Fibroblast of peridontal ligament (primary cell): ENCODE data around the gene SPEM3.
A peak's percentile ranks its signal among the peaks of the same experiment; 100 is the strongest.
"Not testable (repeated sequence)": the region's sequence is repeated elsewhere in the genome, so short reads cannot be mapped to it uniquely, and the experiment has no call there.

Experiments used
- DNase-seq: peaks from one replicate; pipeline ENCODE4 v3.0.0-alpha.2; 2010; ENCODE audit errors: extremely low read depth

The SPEM3 gene

GRCh38 chr17:7471729-7472128, 43.1 kb downstream of the SPEM3 start:
- DNase-seq: no peak

DNA sequence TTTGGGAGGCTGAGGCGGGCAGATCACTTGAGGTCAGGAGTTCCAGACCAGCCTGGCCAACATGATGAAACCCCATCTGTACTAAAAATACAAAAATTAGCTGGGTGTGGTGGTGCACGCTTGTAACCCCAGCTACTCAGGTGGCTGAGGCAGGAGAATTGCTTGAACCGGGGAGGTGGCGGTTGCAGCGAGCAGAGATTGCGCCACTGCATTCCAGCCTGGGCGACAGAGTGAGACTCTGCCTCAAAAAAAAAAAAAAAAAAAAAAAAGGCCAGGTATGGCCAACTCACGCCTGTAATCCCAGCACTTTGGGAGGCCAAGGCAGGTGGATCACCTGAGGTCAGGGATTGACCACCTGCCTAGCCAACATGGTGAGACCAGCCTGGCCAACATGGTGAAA, 46.1 kb downstream of the SPEM3 start:
- DNase-seq: not testable (repeated sequence)

DNA sequence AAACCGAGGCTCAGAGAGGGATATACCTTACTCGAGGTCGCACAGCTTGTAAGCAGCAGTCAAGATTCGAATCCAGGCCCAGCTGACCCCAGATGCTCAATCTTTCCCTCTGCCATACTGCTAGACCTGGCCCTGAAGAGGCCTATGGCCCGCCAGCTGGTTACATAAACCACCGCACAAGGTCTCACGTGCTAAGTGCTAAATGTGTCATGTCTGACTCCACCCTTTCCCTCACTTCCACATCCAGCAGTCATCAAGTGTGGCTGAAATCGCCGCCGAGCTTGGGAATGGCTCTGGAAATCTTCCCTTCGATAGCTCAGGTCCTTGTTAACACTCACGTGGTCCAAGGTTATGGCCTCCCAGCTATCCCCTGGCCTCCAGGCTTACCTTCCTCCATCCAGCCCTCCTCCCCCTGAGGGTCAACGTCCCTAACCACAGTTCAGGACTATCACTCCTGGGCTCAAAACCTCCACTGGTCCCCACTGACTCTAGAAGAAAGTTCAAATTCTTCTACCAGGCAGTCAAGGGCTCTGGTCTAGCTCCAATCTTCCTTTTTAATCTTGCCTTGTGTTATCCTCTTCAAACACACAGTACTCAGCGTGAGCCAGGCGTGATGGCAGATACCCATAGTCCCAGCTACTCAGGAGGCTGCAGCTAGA, 47.2 kb downstream of the SPEM3 start:
- DNase-seq: no peak

DNA sequence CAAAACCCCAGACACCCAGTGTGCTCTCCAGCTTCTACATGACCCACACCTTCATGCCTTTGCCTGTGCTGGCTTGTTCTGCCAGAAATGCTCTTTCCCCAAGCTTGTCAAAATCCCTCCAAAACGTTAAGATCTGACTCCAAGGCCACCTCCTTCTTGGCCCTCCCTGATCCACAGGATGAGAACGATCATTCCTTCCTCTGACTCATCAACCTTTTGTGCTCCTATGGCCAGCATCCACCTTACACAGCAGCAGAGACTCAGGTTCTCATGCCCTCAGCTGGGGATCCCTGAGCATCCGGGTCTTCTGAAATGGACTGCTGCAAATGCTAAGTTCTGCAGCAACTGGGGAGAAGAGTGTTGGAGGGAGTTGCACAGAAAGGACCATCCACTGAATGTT, 47.8 kb downstream of the SPEM3 start:
- DNase-seq: no peak

DNA sequence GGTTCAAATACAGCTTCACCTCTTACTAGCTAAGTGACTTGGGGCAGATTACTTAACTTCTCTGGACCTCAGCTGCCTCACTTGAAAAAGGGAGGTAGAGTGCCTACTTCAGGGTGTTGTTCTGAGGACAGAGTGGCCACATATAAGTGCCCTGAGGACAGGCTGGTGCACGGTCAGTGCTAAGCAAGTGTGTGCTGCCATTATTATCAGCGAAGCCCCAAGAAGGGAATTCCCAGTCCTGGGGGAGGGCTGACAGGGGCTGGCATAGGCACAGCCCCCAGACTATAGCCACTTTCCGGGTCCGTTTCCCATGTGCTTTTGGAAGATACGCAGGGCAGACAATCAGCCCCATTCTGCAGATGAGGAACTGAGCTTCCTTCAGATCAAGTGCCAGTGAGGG, 48.3 kb downstream of the SPEM3 start:
- no peak for DNase-seq

GRCh38 chr17:7477392-7478275, 49.0 kb downstream of the SPEM3 start:
- DNase-seq: peak; percentile 93

DNA sequence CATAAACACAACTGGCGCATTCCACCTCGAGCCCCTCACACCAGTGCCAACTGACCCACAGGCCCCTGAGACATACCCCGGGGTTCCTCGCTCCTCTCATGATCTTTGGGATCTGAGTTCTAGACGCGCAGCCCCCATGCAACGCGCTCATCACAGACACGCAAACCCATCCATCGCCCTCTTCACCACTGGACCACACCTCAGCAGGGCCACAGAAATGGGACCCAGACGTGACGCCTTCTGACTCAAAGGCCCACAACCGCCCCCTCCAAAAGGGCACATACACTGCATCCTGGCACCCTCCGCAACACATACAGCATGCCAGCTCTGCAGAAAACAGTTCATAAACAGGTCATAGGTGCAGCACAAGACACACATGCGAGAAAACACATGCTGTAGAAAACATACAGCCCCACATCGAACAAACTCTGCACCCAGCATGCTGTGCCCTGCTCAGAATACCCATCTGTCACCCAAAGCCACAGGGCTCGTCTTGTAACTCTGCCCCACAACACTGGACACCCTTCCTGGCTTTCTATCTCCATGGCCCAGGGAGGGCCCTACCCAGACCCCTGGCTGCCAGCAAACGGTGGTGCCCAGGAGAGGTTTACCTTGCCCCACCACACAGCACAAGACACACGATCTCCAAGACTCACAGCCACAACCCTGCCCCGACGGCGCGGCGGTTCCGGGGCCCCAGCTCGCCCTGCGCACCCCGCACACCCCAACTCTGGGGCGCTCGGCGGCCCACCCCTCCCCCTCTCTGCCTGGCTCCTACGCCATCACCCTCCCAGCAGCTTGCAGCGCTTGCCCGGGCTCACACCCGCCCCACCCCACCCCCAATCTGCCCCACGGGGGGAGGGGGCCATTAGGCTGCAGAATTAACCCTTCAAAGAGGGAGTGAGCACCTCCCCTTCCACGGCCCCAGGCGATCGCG, 49.9 kb downstream of the SPEM3 start:
- DNase-seq: peak; percentile 40

DNA sequence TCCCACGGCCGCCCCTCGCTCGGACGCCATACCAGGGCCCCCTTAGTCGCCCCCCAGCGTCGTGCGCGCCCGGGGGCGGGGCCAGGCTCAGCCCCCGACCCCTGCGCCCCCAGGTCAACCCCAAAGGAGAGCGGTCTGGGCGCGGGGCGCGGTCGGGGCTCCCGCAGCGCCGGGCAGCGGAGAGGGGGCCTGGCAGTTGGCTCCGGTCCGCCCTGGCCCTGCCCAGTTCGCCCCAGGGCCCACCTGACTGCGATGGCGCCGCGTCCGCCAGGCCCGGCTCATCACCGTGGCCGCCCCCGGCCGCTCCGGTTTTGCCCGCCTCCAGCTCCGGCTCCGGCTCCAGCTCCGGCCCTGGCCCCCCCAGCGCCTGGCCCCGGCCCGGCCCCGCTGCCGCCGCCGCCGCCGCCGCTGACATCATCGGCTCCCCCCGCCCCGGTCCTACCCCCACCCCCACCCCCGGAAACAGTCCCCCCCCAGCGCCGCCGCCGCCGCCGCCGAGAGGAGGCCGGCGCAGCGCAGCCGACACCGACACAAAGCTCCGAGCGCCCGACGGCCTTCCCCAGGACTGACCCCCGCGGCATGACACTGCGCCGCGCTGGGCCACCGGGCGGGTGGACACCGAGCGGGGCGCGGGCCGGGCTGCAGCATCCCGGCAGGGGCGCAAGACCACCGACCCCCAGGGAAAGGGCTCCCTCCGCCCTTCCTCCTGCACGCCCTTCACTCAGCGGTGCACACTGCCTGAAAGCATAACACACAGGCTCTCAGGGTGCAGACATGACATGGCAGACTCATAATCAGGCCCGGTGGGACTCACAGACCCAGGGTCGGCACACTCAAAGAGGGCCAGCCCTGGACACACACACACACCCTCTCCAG, 50.8 kb downstream of the SPEM3 start, which contains the start of gene ZBTB4:
Gene ZBTB4 (minus strand): TSS at position 419 of the 876 bp plus-strand sequence. CDS start 12,830 bp downstream, outside the sequence.
- peak; percentile 28 for DNase-seq

DNA sequence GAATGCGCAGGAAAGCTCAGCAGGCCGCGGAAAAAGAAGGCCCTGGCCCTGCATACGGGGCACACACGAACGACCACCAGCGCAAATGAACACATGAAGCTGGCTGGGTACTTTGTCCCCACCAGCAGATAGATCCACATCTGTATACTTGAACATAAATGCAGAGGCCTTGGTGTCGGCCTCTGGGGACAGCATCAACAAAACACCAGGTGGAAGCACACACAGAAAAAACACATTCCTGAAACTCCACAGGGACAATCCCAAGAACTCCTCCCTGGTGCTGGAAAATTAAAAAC, 51.4 kb downstream of the SPEM3 start:
- no peak for DNase-seq

DNA sequence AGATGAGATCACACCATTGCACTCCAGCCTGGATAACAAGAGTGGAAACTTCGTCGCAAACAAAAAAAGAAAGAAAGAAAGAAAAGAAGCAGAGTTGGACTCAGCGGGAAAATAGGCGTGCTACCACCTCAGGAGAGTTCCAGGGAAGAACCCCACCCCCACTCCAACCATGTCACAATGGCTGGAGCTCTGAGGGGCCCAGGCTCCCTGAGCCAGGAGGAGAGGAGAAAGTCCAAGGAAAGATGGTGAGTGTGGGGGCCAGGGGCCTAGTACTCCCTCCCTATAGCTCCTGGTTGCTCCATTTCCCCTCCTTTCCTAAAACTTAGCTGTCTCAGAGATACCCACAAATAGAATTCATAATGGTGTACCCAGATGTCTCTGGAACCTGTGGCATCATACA, 52.6 kb downstream of the SPEM3 start, which contains the start of gene SLC35G6:
Gene SLC35G6 (plus strand): TSS at position 172 of the 400 bp plus-strand sequence. CDS start 71 bp downstream, at position 243.
- DNase-seq: not testable (repeated sequence)

DNA sequence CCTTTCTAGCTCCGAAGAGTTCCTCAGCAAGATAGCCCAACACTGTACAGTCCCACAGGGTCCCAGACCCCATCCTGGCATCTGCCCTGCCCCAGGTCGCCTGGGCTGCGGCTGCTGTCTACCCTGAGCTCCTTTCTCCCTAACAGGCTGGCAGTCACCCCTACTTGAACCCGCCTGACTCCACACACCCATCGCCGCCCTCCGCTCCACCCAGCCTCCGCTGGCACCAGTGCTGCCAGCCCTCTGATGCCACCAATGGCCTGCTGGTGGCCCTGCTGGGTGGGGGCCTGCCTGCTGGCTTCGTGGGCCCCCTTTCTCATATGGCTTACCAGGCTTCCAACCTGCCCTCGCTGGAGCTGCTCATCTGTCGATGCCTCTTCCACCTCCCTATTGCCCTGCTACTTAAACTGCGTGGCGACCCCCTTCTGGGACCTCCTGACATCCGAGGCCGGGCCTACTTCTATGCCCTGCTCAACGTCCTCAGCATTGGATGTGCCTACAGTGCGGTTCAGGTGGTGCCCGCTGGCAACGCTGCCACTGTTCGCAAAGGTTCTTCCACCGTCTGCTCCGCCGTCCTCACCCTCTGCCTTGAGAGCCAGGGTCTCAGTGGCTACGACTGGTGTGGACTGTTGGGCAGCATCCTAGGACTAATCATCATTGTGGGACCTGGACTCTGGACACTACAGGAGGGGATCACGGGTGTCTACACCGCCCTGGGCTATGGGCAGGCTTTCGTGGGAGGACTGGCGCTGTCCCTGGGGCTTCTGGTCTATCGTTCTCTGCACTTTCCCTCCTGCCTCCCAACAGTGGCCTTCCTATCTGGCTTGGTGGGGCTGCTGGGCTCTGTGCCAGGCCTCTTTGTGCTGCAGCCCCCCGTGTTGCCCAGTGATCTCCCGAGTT, 53.4 kb downstream of the SPEM3 start:
- not testable (repeated sequence) for DNase-seq
